GM12865 (cell line): ENCODE measurements around the gene SH3PXD2A.
A peak's percentile ranks its signal among the peaks of the same experiment; 100 is the strongest.

Experiments
- DNase-seq: peaks from one replicate; pipeline ENCODE4 v3.0.0; 2010; ENCODE audit warnings: low read depth
- H3K4me3 ChIP-seq: 2 replicates; pipeline ENCODE4 v1.5.1; 2011; ENCODE audit warnings: mild to moderate bottlenecking, low read depth, low read length, control low read depth
- CTCF ChIP-seq: IDR thresholded peaks from 2 replicates; pipeline ENCODE4 v1.5.1; 2011; ENCODE audit warnings: low read length, control low read depth, low read depth, inconsistent platforms; ENCODE audit not compliant: insufficient read depth; ENCODE audit errors: missing control alignments

Gene SH3PXD2A

GRCh38 chr10:103564776-103565520, 290.4 kb downstream of the SH3PXD2A start:
- DNase-seq = peak; percentile 37
- no peak overlapping the region for H3K4me3 ChIP-seq
- peak; percentile 76 for TF ChIP-seq CTCF

GRCh38 chr10:103564116-103564501, 291.3 kb downstream of the SH3PXD2A start:
- no peak for DNase-seq
- no peak overlapping the region for H3K4me3 ChIP-seq
- no peak for TF ChIP-seq CTCF

GRCh38 chr10:103563231-103564115, 291.9 kb downstream of the SH3PXD2A start:
- no peak for DNase-seq
- TF ChIP-seq CTCF = no peak
- H3K4me3 ChIP-seq = no peak overlapping the region

- DNase-seq = no peak
- H3K4me3 ChIP-seq = no peak overlapping the region
- no peak for TF ChIP-seq CTCF
Measured at GRCh38 chr10:103562383-103562782, 293.0 kb downstream of the SH3PXD2A start.

GRCh38 chr10:103560886-103561285, 294.5 kb downstream of the SH3PXD2A start:
- H3K4me3 ChIP-seq = no peak overlapping the region
- TF ChIP-seq CTCF = no peak
- DNase-seq = no peak

- H3K4me3 ChIP-seq = no peak overlapping the region
- no peak for DNase-seq
- TF ChIP-seq CTCF = no peak
Measured at GRCh38 chr10:103559776-103560175, 295.6 kb downstream of the SH3PXD2A start.
